Neuron (in vitro differentiated cells): ENCODE results near the gene ASNS.
"Not testable (repeated sequence)": the region's sequence is repeated elsewhere in the genome, so short reads cannot be mapped to it uniquely, and the experiment has no call there.

ENCODE experiments used
- H2AFZ ChIP-seq: one replicate; pipeline ENCODE4 v1.6.1; 2013; ENCODE audit warnings: low read depth, mild to moderate bottlenecking, inconsistent platforms, low read length, moderate library complexity
- H3K27me3 ChIP-seq: one replicate; pipeline ENCODE4 v1.6.1; 2013; ENCODE audit warnings: low read length; ENCODE audit not compliant: insufficient read depth
- H3K36me3 ChIP-seq: one replicate; pipeline ENCODE4 v1.6.1; 2013; ENCODE audit warnings: low read length; ENCODE audit not compliant: insufficient read depth
- H3K4me1 ChIP-seq: one replicate; pipeline ENCODE4 v1.6.1; 2013; ENCODE audit warnings: low read length; ENCODE audit not compliant: insufficient read depth
- H3K4me3 ChIP-seq: 2 replicates; pipeline ENCODE4 v1.5.1; 2013; ENCODE audit warnings: mild to moderate bottlenecking, low read length, moderate library complexity
- H3K9me3 ChIP-seq: one replicate; pipeline ENCODE4 v1.6.1; 2013; ENCODE audit warnings: low read length

The ASNS gene, protein sequence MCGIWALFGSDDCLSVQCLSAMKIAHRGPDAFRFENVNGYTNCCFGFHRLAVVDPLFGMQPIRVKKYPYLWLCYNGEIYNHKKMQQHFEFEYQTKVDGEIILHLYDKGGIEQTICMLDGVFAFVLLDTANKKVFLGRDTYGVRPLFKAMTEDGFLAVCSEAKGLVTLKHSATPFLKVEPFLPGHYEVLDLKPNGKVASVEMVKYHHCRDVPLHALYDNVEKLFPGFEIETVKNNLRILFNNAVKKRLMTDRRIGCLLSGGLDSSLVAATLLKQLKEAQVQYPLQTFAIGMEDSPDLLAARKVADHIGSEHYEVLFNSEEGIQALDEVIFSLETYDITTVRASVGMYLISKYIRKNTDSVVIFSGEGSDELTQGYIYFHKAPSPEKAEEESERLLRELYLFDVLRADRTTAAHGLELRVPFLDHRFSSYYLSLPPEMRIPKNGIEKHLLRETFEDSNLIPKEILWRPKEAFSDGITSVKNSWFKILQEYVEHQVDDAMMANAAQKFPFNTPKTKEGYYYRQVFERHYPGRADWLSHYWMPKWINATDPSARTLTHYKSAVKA

GRCh38 chr7:97872025-97872669, at the start of gene ASNS:
TSS of gene ASNS (minus strand) at chr7:97872408. CDS start at chr7:97869156, 3,252 bp downstream.
- Histone ChIP-seq H2AFZ (peak within 1 kb of the TSS; percentile 42), H3K27me3 (no peaks in the 10 kb centered on the region), H3K4me3 (peak within 1 kb of the TSS; percentile 73), H3K9me3 (no peaks in the 10 kb centered on the region), H3K36me3 (peaks cover 15% of the 10 kb centered on the region), H3K4me1 (peaks cover 9% of the 10 kb centered on the region)

- not testable (repeated sequence) for H3K4me3 ChIP-seq, H2AFZ ChIP-seq, H3K36me3 ChIP-seq, H3K4me1 ChIP-seq, H3K27me3 ChIP-seq, H3K9me3 ChIP-seq
Measured at GRCh38 chr7:97921254-97921653, 49.0 kb upstream of the ASNS start.

GRCh38 chr7:97915267-97915666, 43.1 kb upstream of the ASNS start:
- not testable (repeated sequence) for H3K27me3 ChIP-seq, H3K4me3 ChIP-seq, H3K4me1 ChIP-seq, H3K9me3 ChIP-seq, H3K36me3 ChIP-seq, H2AFZ ChIP-seq

DNA sequence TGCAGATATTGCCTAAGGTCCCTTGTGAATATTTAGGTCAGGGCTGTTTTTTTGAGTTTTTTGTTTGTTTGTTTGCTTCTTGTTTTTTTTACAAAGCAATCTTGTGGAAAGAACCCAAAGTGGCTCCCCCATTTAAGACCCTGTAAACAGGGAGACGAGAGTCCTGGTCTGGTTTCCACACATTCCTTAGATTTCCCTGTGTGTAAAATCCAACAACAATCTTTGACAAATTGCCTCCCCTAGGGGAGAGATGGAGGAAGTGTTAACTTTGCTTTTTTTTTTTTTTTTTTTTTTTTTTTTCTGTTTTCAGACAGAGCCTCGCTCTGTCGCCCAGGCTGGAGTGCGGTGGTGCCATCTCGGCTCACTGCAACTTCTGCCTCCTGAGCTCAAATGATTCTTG, 40.1 kb upstream of the ASNS start:
- not testable (repeated sequence) for H3K4me3 ChIP-seq, H3K4me1 ChIP-seq, H3K27me3 ChIP-seq, H3K36me3 ChIP-seq, H3K9me3 ChIP-seq, H2AFZ ChIP-seq

DNA sequence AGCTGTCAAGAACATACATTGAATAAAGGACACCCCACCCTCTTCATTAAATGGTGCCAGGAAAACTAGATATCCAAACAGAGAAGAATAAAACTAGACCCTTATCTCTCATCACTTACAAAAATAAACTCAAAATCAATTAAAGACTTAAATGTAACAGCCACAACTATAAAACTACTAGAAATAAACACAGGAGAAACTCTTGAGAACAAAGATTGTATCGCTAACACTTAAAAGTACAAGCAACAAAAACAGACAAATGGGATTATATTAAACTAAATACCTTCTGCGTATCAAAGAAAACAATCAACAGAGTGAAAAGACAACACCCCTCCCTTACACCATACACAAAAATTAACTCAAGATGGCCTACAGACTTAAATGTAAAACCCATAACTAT, 24.7 kb upstream of the ASNS start:
- H3K36me3 ChIP-seq, H2AFZ ChIP-seq, H3K4me1 ChIP-seq, H3K27me3 ChIP-seq, H3K9me3 ChIP-seq, H3K4me3 ChIP-seq: not testable (repeated sequence)

- not testable (repeated sequence) for H3K4me3 ChIP-seq, H3K9me3 ChIP-seq, H3K4me1 ChIP-seq
Measured at GRCh38 chr7:97891721-97892120, 19.5 kb upstream of the ASNS start.

DNA sequence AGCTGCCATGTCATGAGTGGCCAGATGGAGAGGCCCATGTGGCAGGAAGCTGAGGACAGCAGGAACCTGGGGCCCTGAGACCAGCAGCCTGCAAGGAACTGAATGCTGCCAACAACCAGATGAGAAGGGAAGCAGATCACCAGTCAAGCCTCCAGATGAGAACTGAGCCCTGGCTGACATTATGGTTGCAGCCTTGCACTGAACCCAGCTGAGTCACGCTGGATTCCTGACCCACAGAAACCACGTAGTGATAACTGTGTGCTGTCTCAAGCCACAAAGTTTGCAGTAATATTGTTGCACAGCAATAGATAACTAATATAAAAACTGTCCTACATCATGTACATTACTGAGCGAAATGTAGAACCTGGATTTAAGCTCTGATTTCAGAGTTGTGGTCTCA, 7.3 kb upstream of the ASNS start:
- H3K9me3 ChIP-seq, H2AFZ ChIP-seq, H3K4me3 ChIP-seq, H3K4me1 ChIP-seq, H3K27me3 ChIP-seq, H3K36me3 ChIP-seq: not testable (repeated sequence)

More at GRCh38 chr7:97891721-97892120, 19.5 kb upstream of the ASNS start:
- not testable (repeated sequence) for H3K36me3 ChIP-seq, H3K27me3 ChIP-seq, H2AFZ ChIP-seq

DNA sequence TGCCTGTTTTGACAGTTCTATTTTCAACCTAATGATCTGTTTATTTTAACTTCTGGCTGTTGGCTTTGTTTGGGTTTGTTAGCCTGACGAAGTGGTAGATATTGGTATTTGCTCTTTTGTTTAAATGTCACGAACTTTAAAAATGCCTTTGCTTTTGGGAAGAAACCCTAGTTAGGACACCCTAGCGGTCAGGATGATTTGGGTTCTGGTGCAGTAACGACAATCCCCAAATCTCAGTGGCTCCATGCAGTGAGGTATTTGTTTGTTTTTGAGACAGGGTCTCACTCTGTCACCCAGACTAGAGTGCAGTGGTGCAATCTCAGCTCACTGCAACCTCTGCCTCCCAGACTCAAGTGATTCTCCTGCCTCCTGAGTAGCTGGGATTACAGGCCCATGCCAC, 2.7 kb upstream of the ASNS start:
- H3K36me3 ChIP-seq, H2AFZ ChIP-seq, H3K9me3 ChIP-seq, H3K27me3 ChIP-seq, H3K4me3 ChIP-seq, H3K4me1 ChIP-seq: not testable (repeated sequence)

GRCh38 chr7:97873606-97874005, 1.4 kb upstream of the ASNS start:
- Histone ChIP-seq H2AFZ (no peak overlapping the region), H3K4me3 (no peak overlapping the region), H3K9me3 (no peaks in the 10 kb centered on the region), H3K27me3 (no peaks in the 10 kb centered on the region), H3K36me3 (peaks cover 8% of the 10 kb centered on the region), H3K4me1 (peaks cover 9% of the 10 kb centered on the region)

GRCh38 chr7:97871659-97872024, 566 bp downstream of the ASNS start:
- Histone ChIP-seq H3K27me3 (no peaks in the 10 kb centered on the region), H3K4me3 (peak overlapping the region; percentile 73), H3K4me1 (peaks cover 9% of the 10 kb centered on the region), H3K36me3 (peaks cover 18% of the 10 kb centered on the region), H3K9me3 (no peaks in the 10 kb centered on the region), H2AFZ (peak overlapping the region; percentile 42)

GRCh38 chr7:97868788-97869187, 3.4 kb downstream of the ASNS start:
- Histone ChIP-seq H3K27me3 (no peaks in the 10 kb centered on the region), H3K36me3 (peaks cover 28% of the 10 kb centered on the region), H2AFZ (no peak overlapping the region), H3K9me3 (no peaks in the 10 kb centered on the region), H3K4me3 (no peak overlapping the region), H3K4me1 (peaks cover 9% of the 10 kb centered on the region)

GRCh38 chr7:97868314-97868713, 3.9 kb downstream of the ASNS start:
- H3K4me1 ChIP-seq = peaks cover 9% of the 10 kb centered on the region
- no peaks in the 10 kb centered on the region for H3K27me3 ChIP-seq
- H3K4me3 ChIP-seq = no peak overlapping the region
- peaks cover 30% of the 10 kb centered on the region for H3K36me3 ChIP-seq
- no peak overlapping the region for H2AFZ ChIP-seq
- no peaks in the 10 kb centered on the region for H3K9me3 ChIP-seq

DNA sequence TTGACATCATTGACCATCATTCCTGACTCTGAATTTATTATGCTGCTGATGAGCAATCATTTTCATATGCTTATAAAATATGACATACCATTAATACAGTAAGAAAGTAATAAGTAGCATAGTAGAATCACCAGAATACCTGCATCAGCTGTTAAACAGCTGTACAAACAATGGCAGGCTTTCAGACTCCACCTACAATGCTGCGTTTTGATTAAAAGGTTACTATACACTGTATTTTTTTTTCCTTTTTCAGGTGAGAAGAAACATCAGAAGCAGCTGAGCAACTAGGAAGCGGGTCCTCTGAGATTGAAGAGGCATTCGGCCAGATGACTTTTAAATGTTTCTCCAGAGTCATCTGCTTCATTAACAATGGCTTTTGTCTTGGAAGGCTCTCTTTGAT, 7.1 kb downstream of the ASNS start:
- no peak overlapping the region for H2AFZ ChIP-seq
- no peak overlapping the region for H3K4me3 ChIP-seq
- no peaks in the 10 kb centered on the region for H3K27me3 ChIP-seq
- no peaks in the 10 kb centered on the region for H3K9me3 ChIP-seq
- H3K36me3 ChIP-seq = peaks cover 32% of the 10 kb centered on the region
- H3K4me1 ChIP-seq = peaks cover 2% of the 10 kb centered on the region
